Measurements from ENCODE around the gene IDH3G.
A peak's percentile ranks its signal among the peaks of the same experiment; 100 is the strongest.
"Not testable (repeated sequence)": the region's sequence is repeated elsewhere in the genome, so short reads cannot be mapped to it uniquely, and the experiment has no call there.

The IDH3G gene

DNA sequence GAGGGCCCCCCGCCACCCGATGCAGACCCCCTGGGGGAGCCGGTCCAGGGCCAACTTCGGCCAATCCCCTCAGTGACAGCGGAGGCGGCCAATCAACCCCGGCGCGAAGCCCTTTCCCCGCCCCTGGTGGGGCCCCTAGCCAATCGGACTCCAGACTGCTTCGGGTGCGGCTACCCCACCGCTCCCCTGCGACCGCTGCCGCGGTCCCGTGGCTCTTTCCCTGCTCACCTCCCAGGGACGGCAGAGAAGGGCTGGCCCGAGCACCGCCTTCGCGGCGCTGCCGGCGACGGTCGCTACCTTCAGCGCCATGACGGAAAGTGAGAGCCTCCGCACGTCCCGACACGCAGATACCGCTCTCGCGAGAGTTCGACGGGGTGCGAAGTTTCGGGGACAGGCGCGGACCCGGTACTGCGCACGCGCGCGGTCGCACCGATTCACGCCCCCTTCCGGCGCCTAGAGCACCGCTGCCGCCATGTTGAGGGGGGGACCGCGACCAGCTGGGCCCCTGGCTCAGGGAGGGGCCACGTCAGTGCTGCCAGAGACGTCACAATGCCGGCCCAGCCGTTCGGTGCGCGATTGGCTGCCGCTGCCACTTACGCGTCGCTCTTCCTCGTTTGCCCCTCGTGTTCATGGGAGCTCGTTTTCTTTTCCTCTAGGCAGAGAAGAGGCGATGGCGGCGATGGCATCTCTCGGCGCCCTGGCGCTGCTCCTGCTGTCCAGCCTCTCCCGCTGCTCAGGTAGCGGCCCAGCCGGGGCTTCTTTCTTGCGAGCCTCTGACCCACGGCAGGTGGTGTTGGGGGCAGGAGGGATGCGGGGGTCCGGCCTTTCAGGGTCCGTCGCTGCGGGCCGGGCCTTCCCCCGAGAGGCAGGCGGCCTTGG is at the start of gene IDH3G, which contains the start of gene SSR4:
Gene IDH3G, minus strand, starts transcription at position 358 of the 879 bp plus-strand sequence. Its CDS starts 49 bp downstream, at position 309.
Gene SSR4, plus strand, starts transcription at position 651 of the 879 bp plus-strand sequence. Its CDS starts 20 bp downstream, at position 671.
- DNase-seq: peak; percentile 73

- no peak for DNase-seq
Measured at GRCh38 chrX:153836921-153837320, 42.7 kb upstream of the IDH3G start.

DNA sequence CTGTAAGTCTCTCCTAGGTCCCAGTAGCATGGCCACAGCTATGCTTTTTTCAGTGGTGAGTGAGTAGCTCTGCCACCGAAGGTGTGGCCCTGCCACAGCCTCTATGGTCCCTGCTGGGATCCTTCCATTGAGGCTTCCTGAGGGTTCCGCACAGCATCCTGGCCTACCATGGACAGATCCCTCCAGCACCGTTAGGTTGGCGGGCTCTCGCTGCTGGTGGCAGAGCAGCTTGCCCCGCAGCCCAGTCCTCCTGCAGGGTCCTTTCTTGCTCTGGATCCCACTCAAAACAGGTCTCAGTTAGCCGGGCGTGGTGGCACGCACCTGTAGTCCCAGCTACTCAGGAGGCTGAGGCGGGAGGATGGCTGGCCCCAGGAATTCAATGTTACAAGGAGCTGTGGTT is 38.6 kb upstream of the IDH3G start:
- DNase-seq: no peak

GRCh38 chrX:153831429-153832150 is 37.4 kb upstream of the IDH3G start:
- DNase-seq: no peak

DNA sequence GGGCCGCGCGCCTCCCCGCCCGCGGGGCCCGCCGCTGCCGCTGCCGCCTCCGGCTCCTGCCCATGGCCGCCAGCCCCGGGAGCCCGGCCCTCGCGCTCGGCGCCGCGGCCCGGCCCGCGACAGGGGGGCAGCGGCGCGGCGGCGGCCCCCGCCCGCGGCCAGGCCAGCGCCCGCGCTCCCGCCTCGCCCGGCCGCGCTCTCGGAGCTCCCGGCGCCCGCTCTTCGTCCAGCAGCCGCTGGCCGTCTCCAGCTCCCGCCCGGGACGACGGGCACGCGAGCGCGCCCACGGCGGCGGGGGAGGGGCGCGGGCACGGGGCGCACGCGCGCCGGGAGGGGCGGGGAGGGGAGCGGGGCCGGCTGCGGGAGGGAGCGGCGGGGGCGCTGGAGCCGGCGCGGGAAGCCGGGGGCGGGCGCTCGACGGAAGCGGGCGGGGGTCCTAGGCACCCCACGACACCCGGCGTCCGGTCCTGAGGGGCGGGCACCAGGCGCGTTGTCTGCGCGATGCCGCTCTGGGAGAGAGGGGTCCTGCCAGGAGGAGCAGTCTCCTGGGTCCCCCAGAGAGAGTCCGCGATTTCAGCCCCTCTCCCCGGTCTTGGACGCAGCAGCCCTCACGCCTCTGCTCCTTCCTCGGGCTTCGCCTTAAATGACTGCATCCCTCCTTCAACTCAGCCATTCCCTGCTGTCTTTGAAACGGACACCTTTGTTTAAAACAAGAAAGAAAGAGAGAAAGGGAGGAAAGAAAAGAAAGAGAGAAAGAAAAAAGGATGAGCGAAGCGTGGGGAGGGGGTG is 36.7 kb upstream of the IDH3G start:
- DNase-seq: no peak

DNA sequence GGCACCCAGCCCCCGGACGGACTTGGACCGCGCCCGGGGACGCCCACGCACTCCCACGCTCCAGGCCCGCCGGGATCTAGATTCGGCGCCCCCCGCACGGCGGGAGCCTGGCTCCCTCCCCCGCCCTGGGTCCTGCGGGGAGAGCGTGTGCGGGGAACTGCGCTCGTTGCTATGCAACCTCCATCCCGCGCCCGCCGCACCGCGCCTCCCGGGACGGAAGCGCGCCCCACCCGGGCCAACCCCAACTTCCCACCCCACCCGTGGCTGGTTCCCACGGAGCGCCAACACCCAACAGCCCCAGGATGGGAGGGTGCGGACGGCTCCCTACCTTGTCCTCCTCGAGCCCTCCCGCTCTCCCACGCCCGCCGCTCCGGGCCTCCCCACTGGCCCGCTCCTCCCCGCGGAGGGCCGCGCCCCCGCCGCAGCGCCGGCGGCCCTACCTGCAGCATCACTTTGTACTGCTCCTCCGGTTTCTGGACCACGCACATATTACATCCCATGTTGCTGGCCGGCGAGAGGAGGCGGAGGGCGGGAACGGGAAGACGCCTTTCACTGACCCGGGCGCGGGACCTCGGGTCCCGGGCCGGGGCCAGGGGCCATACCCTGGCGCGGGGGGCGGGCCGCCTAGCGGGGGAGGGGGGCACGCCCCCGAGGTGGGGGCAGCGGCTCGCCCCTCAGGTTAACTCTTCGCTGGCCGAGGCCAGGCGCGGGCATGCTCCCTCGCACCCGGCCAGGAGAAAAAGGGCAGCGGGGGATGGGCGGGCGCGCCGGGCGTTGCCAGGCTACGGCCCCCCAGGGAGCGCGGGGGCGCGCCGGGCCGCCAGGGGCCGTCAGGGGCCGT is 35.8 kb upstream of the IDH3G start, which contains the start of gene PDZD4:
Gene PDZD4, minus strand, starts transcription at position 746 of the 841 bp plus-strand sequence. Its CDS starts 246 bp downstream, at position 500.
- no peak for DNase-seq

GRCh38 chrX:153829549-153829798 is 35.3 kb upstream of the IDH3G start:
- DNase-seq: no peak

- DNase-seq: no peak
Measured at GRCh38 chrX:153828723-153829548, 34.8 kb upstream of the IDH3G start.

DNA sequence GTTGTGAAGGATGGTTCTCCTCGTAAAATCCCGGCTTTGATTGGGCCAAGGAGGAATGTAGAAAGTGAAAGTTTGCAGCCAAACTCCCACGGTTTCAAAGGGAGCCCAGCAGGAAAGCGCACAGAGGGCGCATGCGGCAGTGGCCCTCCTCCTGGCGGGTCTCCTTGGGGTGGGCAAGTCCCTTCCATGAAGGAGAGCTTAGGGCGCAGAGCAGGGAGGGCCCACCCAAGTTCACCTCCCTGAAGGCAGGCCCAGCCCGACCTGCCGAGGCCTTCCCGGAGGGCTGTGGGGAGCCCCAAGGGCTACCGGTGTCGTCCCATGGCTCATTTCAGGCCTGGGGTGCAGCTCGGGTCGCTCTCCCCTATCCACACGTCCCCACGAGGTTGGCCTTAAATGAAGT is 34.1 kb upstream of the IDH3G start:
- DNase-seq: no peak

DNA sequence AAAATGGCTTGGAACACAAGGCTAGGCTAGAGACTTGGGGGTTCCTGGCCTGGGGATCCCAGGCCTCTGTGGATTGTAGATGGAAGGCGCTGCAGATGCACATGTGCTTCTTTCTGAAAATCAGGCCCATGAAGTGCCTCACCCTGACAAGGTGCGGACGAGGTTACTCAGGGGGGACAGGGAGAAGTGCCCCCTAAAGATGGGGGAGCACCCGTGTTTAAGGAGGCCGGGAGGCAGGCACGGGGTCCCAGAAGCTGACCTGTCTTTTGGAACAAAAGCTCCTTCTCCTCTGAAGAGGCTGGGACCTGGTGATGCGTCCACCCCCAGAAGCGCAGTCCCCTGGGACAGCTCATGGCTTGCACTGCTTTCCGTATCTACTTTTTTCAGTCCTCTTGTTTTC is 33.7 kb upstream of the IDH3G start:
- no peak for DNase-seq

DNA sequence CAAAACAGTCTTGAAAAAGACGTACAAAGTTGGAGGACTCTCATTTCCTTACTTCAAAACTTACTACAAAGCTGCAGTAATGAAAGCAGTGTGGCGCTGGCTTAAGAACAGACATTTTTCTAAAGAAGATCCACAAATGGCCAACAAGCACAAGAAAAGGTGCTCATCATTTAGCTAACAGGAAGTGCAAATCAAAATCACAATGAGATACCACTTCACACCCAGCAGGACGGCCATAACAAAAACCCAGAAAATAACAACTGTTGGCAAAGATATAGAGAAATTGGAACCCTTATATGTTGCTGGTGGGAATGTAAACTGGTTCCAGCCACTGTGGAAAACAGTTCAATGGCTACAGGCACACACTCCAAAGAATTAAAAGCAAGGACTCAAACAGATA is 32.8 kb upstream of the IDH3G start:
- no peak for DNase-seq

GRCh38 chrX:153825042-153825441 is 30.9 kb upstream of the IDH3G start:
- DNase-seq: no peak

DNA sequence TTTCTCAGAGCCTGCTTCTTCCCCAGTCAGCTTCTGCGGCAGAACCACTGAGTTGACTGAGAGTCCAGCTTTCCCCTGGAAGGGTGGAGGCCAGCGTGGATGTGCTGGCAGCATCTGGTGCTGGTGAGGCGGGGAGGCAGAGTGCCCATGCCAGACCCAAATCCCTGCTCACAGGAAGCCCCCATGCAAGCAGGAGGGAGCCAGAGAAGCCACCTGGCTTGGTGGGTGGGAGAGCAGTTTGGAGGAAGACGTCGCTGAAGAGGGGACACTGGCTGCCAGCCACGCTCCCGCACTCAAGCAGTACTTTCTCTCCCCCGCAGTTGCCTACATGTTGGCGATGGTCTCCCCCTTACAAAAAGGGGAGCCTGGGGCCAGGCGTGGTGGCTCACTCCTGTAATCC is 30.2 kb upstream of the IDH3G start:
- no peak for DNase-seq

- DNase-seq: no peak
Measured at GRCh38 chrX:153821066-153821465, 26.9 kb upstream of the IDH3G start.

DNA sequence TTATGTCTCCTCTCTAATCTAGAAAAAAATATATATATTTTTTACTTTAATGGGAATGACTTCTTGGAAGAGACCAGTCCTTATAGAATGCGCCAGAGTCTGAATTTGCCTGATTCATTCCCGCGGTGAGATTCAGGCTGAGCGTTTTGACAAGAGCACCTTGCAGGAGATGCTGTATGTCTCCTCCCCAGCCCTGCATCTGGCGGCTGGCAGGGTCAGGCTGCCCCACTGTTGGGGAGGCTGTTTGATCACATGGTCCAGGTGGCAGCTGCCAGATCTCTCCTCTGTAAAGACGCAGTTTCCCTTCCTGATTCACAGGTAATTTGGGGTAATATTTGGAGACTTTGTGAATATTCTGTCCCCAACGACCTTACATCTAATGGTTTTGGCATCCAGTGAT is 26.4 kb upstream of the IDH3G start:
- no peak for DNase-seq

DNA sequence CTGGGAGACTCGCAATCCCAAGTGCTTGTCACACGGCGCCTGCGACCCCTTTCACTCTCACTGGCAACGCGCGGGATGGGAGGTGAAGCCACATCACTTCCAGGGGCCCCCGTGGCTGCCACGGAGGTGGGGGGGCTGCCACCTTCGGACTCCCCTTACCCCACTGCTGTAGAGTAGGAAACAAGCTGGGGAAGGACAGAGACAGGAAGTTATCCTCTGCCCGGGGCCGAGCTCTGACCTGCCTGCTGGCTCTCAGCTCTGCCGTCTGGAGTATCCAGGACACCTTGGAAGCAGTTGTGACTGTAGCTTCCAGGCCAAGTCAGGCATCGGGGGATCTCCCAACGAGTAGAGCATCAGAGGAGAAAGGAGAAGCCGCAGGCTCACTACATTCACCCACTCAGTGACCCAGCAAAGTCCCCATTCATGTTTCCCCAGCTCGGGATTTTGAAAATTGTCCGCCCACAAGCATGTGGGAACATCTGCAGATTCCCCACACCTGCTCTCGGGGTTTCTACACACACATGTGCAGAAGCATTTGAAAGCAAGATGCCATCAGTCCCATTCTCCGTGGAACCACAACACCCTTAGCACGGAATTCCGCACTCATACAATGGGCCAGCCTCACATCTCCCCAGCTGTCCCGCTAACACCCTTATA is 25.3 kb upstream of the IDH3G start:
- no peak for DNase-seq

GRCh38 chrX:153818571-153819383 is 24.6 kb upstream of the IDH3G start:
- no peak for DNase-seq

- DNase-seq: not testable (repeated sequence)
Measured at GRCh38 chrX:153818064-153818463, 23.9 kb upstream of the IDH3G start.

- DNase-seq: no peak
Measured at GRCh38 chrX:153816831-153817690, 22.9 kb upstream of the IDH3G start.
